Measurements from ENCODE around the gene NUDT16L1.

Gene NUDT16L1

GRCh38 chr16:4683255-4684057, 9.9 kb upstream of the NUDT16L1 start:
- no peak for DNase-seq

- no peak for DNase-seq
Observed at GRCh38 chr16:4684058-4684715, 9.2 kb upstream of the NUDT16L1 start.

- no peak for DNase-seq
Observed at GRCh38 chr16:4684763-4685162, 8.6 kb upstream of the NUDT16L1 start.

- no peak for DNase-seq
Observed at GRCh38 chr16:4685292-4685691, 8.1 kb upstream of the NUDT16L1 start.

- no peak for DNase-seq
Observed at GRCh38 chr16:4685776-4686496, 7.4 kb upstream of the NUDT16L1 start.

GRCh38 chr16:4686497-4687210, 6.7 kb upstream of the NUDT16L1 start:
- no peak for DNase-seq

GRCh38 chr16:4687416-4687815, 5.9 kb upstream of the NUDT16L1 start:
- no peak for DNase-seq

- no peak for DNase-seq
Observed at GRCh38 chr16:4687946-4688673, 5.3 kb upstream of the NUDT16L1 start.

GRCh38 chr16:4688674-4689045, 4.7 kb upstream of the NUDT16L1 start:
- DNase-seq = no peak

GRCh38 chr16:4689091-4689671, 4.2 kb upstream of the NUDT16L1 start:
- no peak for DNase-seq

- DNase-seq = no peak
Observed at GRCh38 chr16:4689864-4690704, 3.3 kb upstream of the NUDT16L1 start.

GRCh38 chr16:4690946-4691665, 2.3 kb upstream of the NUDT16L1 start:
- DNase-seq = no peak

GRCh38 chr16:4691666-4692412, 1.5 kb upstream of the NUDT16L1 start:
- DNase-seq = no peak

- no peak for DNase-seq
Observed at GRCh38 chr16:4692460-4693295, 684 bp upstream of the NUDT16L1 start.

- DNase-seq = no peak
Observed at GRCh38 chr16:4693956-4694641, 737 bp downstream of the NUDT16L1 start.

GRCh38 chr16:4694642-4695451, 1.5 kb downstream of the NUDT16L1 start:
- DNase-seq = no peak

- DNase-seq = no peak
Observed at GRCh38 chr16:4695473-4696171, 2.3 kb downstream of the NUDT16L1 start.
